Testis (tissue), 3 donors: ENCODE data around the gene GDPGP1. TPM values are rescaled to one million over a fixed set of nuclear protein-coding genes. Genes with fewer than 3 reads are reported as not detected.
A peak's percentile ranks its signal among the peaks of the same experiment; 100 is the strongest.
"Not testable (repeated sequence)": the region's sequence is repeated elsewhere in the genome, so short reads cannot be mapped to it uniquely, and the experiment has no call there.

Experiments used
- DNase-seq: peaks from one replicate; pipeline ENCODE4 v3.0.0-alpha.2; 2019
- H3K27ac ChIP-seq, 2 donors: fragments of 200-600 bp; sonication (generic); one replicate each; pipeline ENCODE4 v1.5.1; 2019
- H3K27me3 ChIP-seq: fragments of 200-600 bp; sonication (generic); one replicate; pipeline ENCODE4 v1.5.1; 2019
- H3K36me3 ChIP-seq: fragments of 200-600 bp; sonication (generic); one replicate; pipeline ENCODE4 v1.5.1; 2017; ENCODE audit warnings: low read depth; ENCODE audit errors: missing control alignments
- H3K4me1 ChIP-seq: fragments of 200-600 bp; sonication (generic); one replicate; pipeline ENCODE4 v1.5.1; 2019
- H3K4me3 ChIP-seq, 2 donors: fragments of 200-600 bp; sonication (generic); one replicate each; pipeline ENCODE4 v1.5.1; 2017 to 2019
- H3K9me3 ChIP-seq: fragments of 200-600 bp; sonication (generic); one replicate; pipeline ENCODE4 v1.5.1; 2017
- CTCF ChIP-seq, 3 experiments: fragments of 450-650 bp in 2 of 3; fragments of 200-600 bp in 1 of 3; sonication (generic) in 1 of 3; IDR thresholded peaks; one replicate each; pipeline ENCODE4 v1.5.1; 2016 to 2019; ENCODE audit warnings: antibody characterized with exemption in 3 of 3, mild to moderate bottlenecking in 2 of 3, moderate library complexity in 1 of 3
- POLR2A ChIP-seq: fragments of 450-650 bp; IDR thresholded peaks from one replicate; pipeline ENCODE4 v1.6.1; 2017; ENCODE audit warnings: antibody characterized with exemption, mild to moderate bottlenecking, moderate library complexity
- WGBS, 2 donors: methylation state at CpG; one replicate each; pipeline ENCODE4 v1.1.5; 2018; 5-methylcytosine and 5-hydroxymethylcytosine counted together
- intact Hi-C: fragments of 100-400 bp; cut with DNase I; formaldehyde crosslinking; loops from one replicate; pipeline ENCODE4 v1.15.1; 2023; ENCODE audit warnings: low total_unique reads
- polyA plus RNA-seq: library from polyadenylated mRNA; stranded (reverse); fragments of 350-450 nt; fragmentation: Illumina TruSeq; extraction: RNeasy Lipid Tissue Mini Kit (QIAGEN cat#74804); gene quantifications from one replicate; pipeline ENCODE4 v1.2.3, GENCODE V29; 2014; ENCODE audit warnings: low read depth, low replicate concordance; ENCODE audit not compliant: insufficient read depth
- total RNA-seq, 2 donors: library from RNA; depleted of rRNA; stranded (reverse); fragments of >200 nt; gene quantifications; one replicate each; pipeline ENCODE4 v1.2.3, GENCODE V29; 2016

The GDPGP1 gene
- total and polyA plus RNA-seq, 3 donors from 2014 or later: 6.2 to 16.1 (median 8.9) TPM

GRCh38 chr15:90286678-90287077 is 52.7 kb downstream of the GDPGP1 start:
- Histone ChIP-seq H3K9me3 (no peaks in the 10 kb centered on the region), H3K27ac (no peak overlapping the region), H3K4me1 (no peaks in the 10 kb centered on the region), H3K27me3 (no peaks in the 10 kb centered on the region), H3K36me3 (no peaks in the 10 kb centered on the region), H3K4me3 (no peak overlapping the region)
- no peak for TF ChIP-seq POLR2A
- TF ChIP-seq CTCF (IDR thresholded peaks at IDR 0.05): peak in 1 of 3 experiments; percentile 26
- intact Hi-C loops: no loop called here
- no peak for DNase-seq

GRCh38 chr15:90287101-90287500 is 53.1 kb downstream of the GDPGP1 start:
- 73 to 77% methylated on average over 5 of the region's 5 CpGs for WGBS, 2 donors
- no peak overlapping the region for H3K27ac ChIP-seq
- intact Hi-C loops: no loop called here

GRCh38 chr15:90287946-90288345 is 53.9 kb downstream of the GDPGP1 start:
- intact Hi-C loops: no loop called here
- Histone ChIP-seq H3K9me3 (no peaks in the 10 kb centered on the region), H3K36me3 (no peaks in the 10 kb centered on the region), H3K27ac (no peak overlapping the region), H3K4me3 (no peak overlapping the region), H3K27me3 (no peaks in the 10 kb centered on the region), H3K4me1 (no peaks in the 10 kb centered on the region)
- TF ChIP-seq CTCF (IDR thresholded peaks at IDR 0.05) (no peak), POLR2A (no peak)
- WGBS, 2 donors: 88 to 94% methylated on average over 6 of the region's 6 CpGs
- no peak for DNase-seq

More at GRCh38 chr15:90287101-90287500, 53.1 kb downstream of the GDPGP1 start:
- Histone ChIP-seq H3K4me3 (no peak overlapping the region), H3K27me3 (no peaks in the 10 kb centered on the region), H3K36me3 (no peaks in the 10 kb centered on the region), H3K9me3 (no peaks in the 10 kb centered on the region), H3K4me1 (no peaks in the 10 kb centered on the region)
- DNase-seq: no peak
- no peak for TF ChIP-seq CTCF (IDR thresholded peaks at IDR 0.05)
- no peak for TF ChIP-seq POLR2A

- 70 to 79% methylated on average over 15 to 16 of the region's 16 CpGs for WGBS, 2 donors
- Histone ChIP-seq H3K27ac (no peak overlapping the region), H3K9me3 (no peaks in the 10 kb centered on the region), H3K36me3 (no peaks in the 10 kb centered on the region), H3K27me3 (no peaks in the 10 kb centered on the region), H3K4me1 (no peaks in the 10 kb centered on the region), H3K4me3 (no peak overlapping the region)
- TF ChIP-seq POLR2A: no peak
- peak; percentile 46 for DNase-seq
- intact Hi-C loops: no loop called here
Measured at GRCh38 chr15:90291679-90292356, 57.8 kb downstream of the GDPGP1 start.

GRCh38 chr15:90293040-90293810 is 59.2 kb downstream of the GDPGP1 start:
- H3K4me3 ChIP-seq, H3K27me3 ChIP-seq, H3K9me3 ChIP-seq, H3K36me3 ChIP-seq, intact Hi-C loops, H3K27ac ChIP-seq, H3K4me1 ChIP-seq: not testable (repeated sequence)
- WGBS, 2 donors: 64 to 75% methylated on average over 8 to 13 of the region's 13 CpGs
- peak; percentile 77 for DNase-seq
- TF ChIP-seq CTCF (IDR thresholded peaks at IDR 0.05): peak; percentile 26 to 70 (median 44)
